Measurements from ENCODE around the gene GPR157. TPM values are rescaled to one million over a fixed set of nuclear protein-coding genes. Genes with fewer than 3 reads are reported as not detected.
"Not testable (repeated sequence)": the region's sequence is repeated elsewhere in the genome, so short reads cannot be mapped to it uniquely, and the experiment has no call there.

The GPR157 gene
- total RNA-seq, 1 donor from 2014 or later, result 2.8 TPM

DNA sequence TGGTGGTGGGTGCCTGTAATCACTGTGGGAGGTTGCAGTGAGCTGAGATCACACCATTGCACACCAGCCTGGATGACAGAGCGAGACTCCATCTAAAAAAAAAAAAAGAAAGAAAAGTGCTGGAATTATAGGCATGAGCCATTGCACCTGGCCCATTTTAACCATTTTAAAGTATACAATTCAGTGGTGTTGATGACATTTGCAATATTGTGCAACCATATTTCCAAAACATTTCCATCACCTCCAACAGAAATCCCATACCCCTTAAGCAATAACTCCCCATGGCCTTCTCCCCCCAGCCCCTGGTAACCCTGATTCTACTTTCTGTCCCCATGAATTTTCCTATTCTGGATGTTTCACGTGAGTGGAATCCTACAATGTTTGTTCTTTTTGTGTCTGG lies 11.0 kb upstream of the GPR157 start:
- Mint-ChIP-seq H3K36me3 (ENCODE audit: low read depth) (no peaks in the 10 kb centered on the region), H3K27ac (no peak overlapping the region), H3K4me1 (ENCODE audit: low read depth) (peaks cover 10% of the 10 kb centered on the region), H3K27me3 (ENCODE audit: insufficient read depth) (peaks cover 10% of the 10 kb centered on the region), H3K4me3 (no peak overlapping the region), H3K9me3 (no peaks in the 10 kb centered on the region)
- no peak for DNase-seq (ENCODE audit: low spot score)
- intact Hi-C loops (cut with micrococcal nuclease), result no loop called here

DNA sequence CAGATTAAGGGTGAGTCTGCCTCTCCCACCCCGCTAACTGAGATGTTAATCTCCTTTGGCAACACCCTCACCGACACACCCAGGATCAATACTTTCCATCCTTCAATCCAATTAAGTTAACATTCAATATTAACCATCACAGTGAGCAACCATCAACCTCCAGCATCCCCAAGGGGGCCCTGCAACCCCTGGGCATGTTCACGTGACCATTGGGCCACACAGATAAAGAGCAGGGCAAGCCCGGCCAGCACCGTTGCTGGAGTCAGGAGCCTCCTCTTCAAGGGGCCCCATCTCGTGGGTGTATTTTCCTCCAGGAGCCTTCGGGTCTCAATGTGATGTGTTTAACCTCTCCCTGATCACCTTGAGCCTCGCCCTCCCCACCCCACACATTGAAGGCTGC lies 8.0 kb upstream of the GPR157 start:
- no peaks in the 10 kb centered on the region for H3K36me3 Mint-ChIP-seq (ENCODE audit: low read depth)
- H3K27me3 Mint-ChIP-seq (ENCODE audit: insufficient read depth), result peaks cover 16% of the 10 kb centered on the region
- no peaks in the 10 kb centered on the region for H3K9me3 Mint-ChIP-seq
- no peak overlapping the region for H3K27ac Mint-ChIP-seq
- intact Hi-C loops (cut with micrococcal nuclease), result no loop called here
- no peak overlapping the region for H3K4me3 Mint-ChIP-seq
- no peak for DNase-seq (ENCODE audit: low spot score)
- H3K4me1 Mint-ChIP-seq (ENCODE audit: low read depth), result peaks cover 11% of the 10 kb centered on the region

- Mint-ChIP-seq H3K4me1 (ENCODE audit: low read depth) (peaks cover 16% of the 10 kb centered on the region), H3K4me3 (no peak overlapping the region), H3K9me3 (no peaks in the 10 kb centered on the region), H3K36me3 (ENCODE audit: low read depth) (no peaks in the 10 kb centered on the region), H3K27ac (no peak overlapping the region), H3K27me3 (ENCODE audit: insufficient read depth) (peaks cover 18% of the 10 kb centered on the region)
- DNase-seq (ENCODE audit: low spot score), result no peak
- intact Hi-C loops (cut with micrococcal nuclease), result no loop called here
Measured at GRCh38 chr1:9135073-9135836, 6.4 kb upstream of the GPR157 start.

DNA sequence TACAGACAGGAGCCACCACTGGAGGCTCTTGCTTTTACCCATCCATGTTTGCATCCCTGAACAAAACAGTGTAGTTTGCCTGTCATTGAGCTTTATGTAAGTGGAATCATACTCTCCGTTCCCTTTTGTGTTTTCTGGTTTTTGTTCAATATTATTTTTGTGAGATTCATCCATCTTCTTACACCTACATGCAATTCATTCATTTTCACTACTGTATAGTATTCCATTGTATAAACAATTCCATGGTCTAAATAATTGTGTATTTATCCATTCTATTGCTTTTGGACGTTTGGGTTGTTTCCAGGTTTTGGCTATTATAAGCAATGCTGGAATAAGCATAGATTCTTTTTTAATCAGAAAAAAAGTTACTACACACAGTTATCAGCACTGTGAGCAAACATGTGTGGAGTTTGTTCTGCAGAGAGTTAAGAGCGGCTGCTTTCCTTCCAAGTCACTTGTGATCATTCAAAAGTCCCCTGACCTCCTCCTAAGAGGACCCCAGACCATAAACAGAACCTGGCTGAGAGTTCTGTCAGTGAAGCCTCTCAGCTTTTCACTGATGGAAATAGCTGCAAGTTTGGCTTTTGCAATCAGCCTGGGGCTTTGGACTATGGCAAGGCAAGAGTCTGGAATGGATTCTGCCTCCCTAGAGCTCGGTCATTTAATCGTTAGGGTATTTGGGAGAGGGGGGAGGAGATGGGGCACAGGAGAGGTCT lies 5.1 kb upstream of the GPR157 start:
- Mint-ChIP-seq H3K27ac (no peak overlapping the region), H3K9me3 (no peaks in the 10 kb centered on the region), H3K36me3 (ENCODE audit: low read depth) (no peaks in the 10 kb centered on the region), H3K4me3 (no peak overlapping the region), H3K4me1 (ENCODE audit: low read depth) (peaks cover 21% of the 10 kb centered on the region), H3K27me3 (ENCODE audit: insufficient read depth) (peaks cover 18% of the 10 kb centered on the region)
- no peak for DNase-seq (ENCODE audit: low spot score)
- intact Hi-C loops (cut with micrococcal nuclease), result no loop called here

- no peaks in the 10 kb centered on the region for H3K9me3 Mint-ChIP-seq
- no peaks in the 10 kb centered on the region for H3K36me3 Mint-ChIP-seq (ENCODE audit: low read depth)
- intact Hi-C loops (cut with micrococcal nuclease), result loop anchor here (1.0 kb wide), 1 partner anchor 105 kb away; the partner anchor contains the start of gene H6PD
- peaks cover 26% of the 10 kb centered on the region for H3K4me1 Mint-ChIP-seq (ENCODE audit: low read depth)
- H3K27ac Mint-ChIP-seq, result peak overlapping the region; percentile 58
- peak; percentile 72 for DNase-seq (ENCODE audit: low spot score)
- H3K4me3 Mint-ChIP-seq, result peak overlapping the region; percentile 35
- H3K27me3 Mint-ChIP-seq (ENCODE audit: insufficient read depth), result peaks cover 18% of the 10 kb centered on the region
Measured at GRCh38 chr1:9129266-9130041, 552 bp upstream of the GPR157 start.

GRCh38 chr1:9128166-9128519 lies 759 bp downstream of the GPR157 start:
- H3K9me3 Mint-ChIP-seq, result no peaks in the 10 kb centered on the region
- H3K27me3 Mint-ChIP-seq (ENCODE audit: insufficient read depth), result peaks cover 12% of the 10 kb centered on the region
- H3K4me1 Mint-ChIP-seq (ENCODE audit: low read depth), result peaks cover 26% of the 10 kb centered on the region
- no peaks in the 10 kb centered on the region for H3K36me3 Mint-ChIP-seq (ENCODE audit: low read depth)
- intact Hi-C loops (cut with micrococcal nuclease), result no loop called here
- peak overlapping the region; percentile 83 for H3K4me3 Mint-ChIP-seq
- DNase-seq (ENCODE audit: low spot score), result no peak
- H3K27ac Mint-ChIP-seq, result no peak overlapping the region

DNA sequence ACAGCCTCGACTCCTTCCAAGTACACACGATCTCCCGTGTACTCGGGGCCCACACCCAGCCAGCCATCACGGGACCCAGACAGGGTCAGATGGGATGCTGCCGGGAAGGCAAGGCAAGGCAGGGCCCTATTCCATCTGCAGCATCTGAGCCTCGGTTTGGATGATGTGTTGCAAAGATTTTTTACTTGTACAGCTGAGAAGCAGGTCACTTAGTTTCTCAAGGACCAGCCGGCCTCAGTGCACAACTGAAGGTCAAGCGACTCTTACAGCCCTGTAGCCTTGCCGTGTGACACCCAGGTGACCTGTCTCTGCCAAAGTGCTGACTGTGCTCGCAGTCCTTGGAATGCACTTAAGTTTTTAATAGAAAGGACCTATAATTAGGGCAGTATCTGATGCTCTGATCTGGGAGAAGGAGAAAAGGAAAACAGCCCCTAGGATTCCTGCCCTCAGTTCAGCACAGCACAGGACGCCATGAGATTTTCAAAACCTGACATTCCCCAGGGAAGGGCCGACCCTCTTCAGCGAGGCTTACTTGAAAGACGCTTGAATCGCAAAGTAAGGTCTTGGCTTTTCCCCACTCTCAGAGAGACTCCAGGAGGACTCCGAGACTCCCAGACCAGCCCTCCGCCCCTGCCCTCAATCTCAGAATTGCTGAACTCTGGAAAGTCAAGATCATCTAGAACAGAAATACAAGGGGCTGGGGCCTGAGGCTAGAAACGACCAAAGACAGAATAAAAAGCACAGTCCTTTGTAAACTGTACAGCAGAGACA lies 1.3 kb downstream of the GPR157 start:
- no peak for DNase-seq (ENCODE audit: low spot score)
- Mint-ChIP-seq H3K4me1 (ENCODE audit: low read depth) (peaks cover 29% of the 10 kb centered on the region), H3K4me3 (peak overlapping the region; percentile 83), H3K27me3 (ENCODE audit: insufficient read depth) (peaks cover 12% of the 10 kb centered on the region), H3K27ac (peak overlapping the region; percentile 52), H3K9me3 (no peaks in the 10 kb centered on the region), H3K36me3 (ENCODE audit: low read depth) (no peaks in the 10 kb centered on the region)
- intact Hi-C loops (cut with micrococcal nuclease), result no loop called here

GRCh38 chr1:9126511-9126910 lies 2.4 kb downstream of the GPR157 start:
- intact Hi-C loops (cut with micrococcal nuclease), result no loop called here
- Mint-ChIP-seq H3K27ac (no peak overlapping the region), H3K27me3 (ENCODE audit: insufficient read depth) (peaks cover 9% of the 10 kb centered on the region), H3K9me3 (no peaks in the 10 kb centered on the region), H3K4me3 (no peak overlapping the region), H3K4me1 (ENCODE audit: low read depth) (peaks cover 31% of the 10 kb centered on the region), H3K36me3 (ENCODE audit: low read depth) (no peaks in the 10 kb centered on the region)
- no peak for DNase-seq (ENCODE audit: low spot score)

DNA sequence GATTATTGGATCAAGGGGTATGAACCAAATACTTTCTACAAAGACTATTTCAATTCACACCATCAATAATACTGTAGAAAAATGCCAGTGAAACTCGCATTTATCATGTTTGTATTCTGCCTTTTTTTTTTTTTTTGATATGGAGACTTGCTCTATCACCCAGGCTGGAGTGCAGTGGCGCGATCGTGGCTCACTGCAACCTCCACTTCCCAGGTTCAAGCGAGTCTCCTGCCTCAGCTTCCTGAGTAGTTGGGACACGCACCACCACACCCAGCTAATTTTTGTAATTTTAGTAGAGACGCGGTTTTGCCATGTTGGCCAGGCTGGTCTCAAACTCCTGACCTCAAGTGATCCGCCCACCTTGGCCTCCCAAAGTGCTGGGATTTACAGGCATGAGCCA lies 3.1 kb downstream of the GPR157 start:
- H3K9me3 Mint-ChIP-seq; H3K36me3 Mint-ChIP-seq (ENCODE audit: low read depth); H3K27me3 Mint-ChIP-seq (ENCODE audit: insufficient read depth); intact Hi-C loops (cut with micrococcal nuclease); H3K27ac Mint-ChIP-seq; H3K4me3 Mint-ChIP-seq; DNase-seq (ENCODE audit: low spot score): not testable (repeated sequence)
- peaks cover 30% of the 10 kb centered on the region for H3K4me1 Mint-ChIP-seq (ENCODE audit: low read depth)

DNA sequence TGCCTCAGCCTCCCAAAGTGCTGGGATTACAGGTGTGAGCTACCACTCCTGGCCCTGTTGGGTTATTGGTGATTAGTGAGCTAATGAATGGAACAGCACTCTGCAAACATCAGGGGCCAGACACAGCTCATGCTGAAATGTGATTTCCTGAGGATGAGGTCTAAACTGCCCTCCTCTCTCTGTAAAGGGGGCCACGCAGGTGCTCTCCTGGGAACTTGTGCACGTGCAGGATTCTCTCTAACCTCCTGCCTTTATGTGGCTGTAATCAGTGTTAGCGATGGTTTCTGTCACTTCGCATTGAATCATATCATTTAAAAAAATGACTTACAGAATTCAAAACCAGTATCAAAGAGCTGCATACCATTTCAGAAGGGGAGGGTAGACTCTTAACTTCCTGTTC lies 3.6 kb downstream of the GPR157 start:
- DNase-seq (ENCODE audit: low spot score), result no peak
- no peak overlapping the region for H3K27ac Mint-ChIP-seq
- no peaks in the 10 kb centered on the region for H3K9me3 Mint-ChIP-seq
- no peaks in the 10 kb centered on the region for H3K36me3 Mint-ChIP-seq (ENCODE audit: low read depth)
- no peak overlapping the region for H3K4me3 Mint-ChIP-seq
- intact Hi-C loops (cut with micrococcal nuclease), result no loop called here
- H3K4me1 Mint-ChIP-seq (ENCODE audit: low read depth), result peaks cover 30% of the 10 kb centered on the region
- peaks cover 9% of the 10 kb centered on the region for H3K27me3 Mint-ChIP-seq (ENCODE audit: insufficient read depth)

- H3K27me3 Mint-ChIP-seq (ENCODE audit: insufficient read depth); DNase-seq (ENCODE audit: low spot score); H3K27ac Mint-ChIP-seq; H3K4me3 Mint-ChIP-seq; intact Hi-C loops (cut with micrococcal nuclease); H3K9me3 Mint-ChIP-seq; H3K36me3 Mint-ChIP-seq (ENCODE audit: low read depth): not testable (repeated sequence)
- peaks cover 25% of the 10 kb centered on the region for H3K4me1 Mint-ChIP-seq (ENCODE audit: low read depth)
Measured at GRCh38 chr1:9124389-9124788, 4.5 kb downstream of the GPR157 start.

DNA sequence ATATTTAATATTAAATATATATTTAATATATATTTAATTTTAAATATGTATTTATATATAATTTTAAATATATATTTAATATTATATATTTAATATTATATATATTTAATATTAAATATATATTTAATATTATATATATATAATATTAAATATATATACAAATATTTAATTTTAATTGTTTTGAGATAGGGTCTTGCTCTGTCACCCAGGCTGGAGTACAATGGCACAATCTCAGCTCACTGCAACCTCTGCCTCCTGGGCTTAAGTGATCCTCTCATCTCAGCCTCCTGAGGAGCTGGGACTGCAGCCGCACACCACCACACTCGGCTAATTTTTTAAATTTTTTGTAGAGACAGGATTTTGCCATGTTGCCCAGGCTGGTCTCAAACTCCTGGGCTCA lies 5.2 kb downstream of the GPR157 start:
- H3K36me3 Mint-ChIP-seq (ENCODE audit: low read depth); H3K27ac Mint-ChIP-seq; DNase-seq (ENCODE audit: low spot score); H3K9me3 Mint-ChIP-seq; H3K4me3 Mint-ChIP-seq; intact Hi-C loops (cut with micrococcal nuclease): not testable (repeated sequence)
- Mint-ChIP-seq H3K4me1 (ENCODE audit: low read depth) (peaks cover 25% of the 10 kb centered on the region), H3K27me3 (ENCODE audit: insufficient read depth) (peaks cover 11% of the 10 kb centered on the region)
